Caki2 (cell line): Measurements from ENCODE around the gene LASP1. TPM values are rescaled to one million over a fixed set of nuclear protein-coding genes. Genes with fewer than 3 reads are reported as not detected.
"Not testable (repeated sequence)": the region's sequence is repeated elsewhere in the genome, so short reads cannot be mapped to it uniquely, and the experiment has no call there.

Source experiments
- DNase-seq: peaks from one replicate; pipeline ENCODE4 v3.0.0-alpha.2; 2015; ENCODE audit warnings: low read depth
- in situ Hi-C: cut with HindIII; loops from 2 replicates; pipeline ENCODE4 v1.10.0; 2016; ENCODE audit warnings: low sequenced_read_pairs, low pct_unique_long_range_greater_than_20kb, mixed read lengths
- total RNA-seq: library from RNA; depleted of rRNA; stranded (reverse); fragments of >200 nt; shearing (Covaris generic); gene quantifications from 2 replicates; pipeline ENCODE4 v1.2.3, GENCODE V29; 2014; ENCODE audit warnings: low replicate concordance

The LASP1 gene
- total RNA-seq, 1 experiment from 2014 or later, result 333 TPM

- in situ Hi-C loops, result no loop called here
- no peak for DNase-seq
These were observed 29.0 kb downstream of the LASP1 start for GRCh38 chr17:38898812-38899348.

- in situ Hi-C loops, result no loop called here
These were observed 29.6 kb downstream of the LASP1 start for GRCh38 chr17:38899421-38899820.

GRCh38 chr17:38900978-38901656 is 31.3 kb downstream of the LASP1 start:
- DNase-seq, result peak; percentile 99
- in situ Hi-C loops, result no loop called here

More at GRCh38 chr17:38899421-38899820, 29.6 kb downstream of the LASP1 start:
- DNase-seq, result no peak

GRCh38 chr17:38903404-38903803 is 33.5 kb downstream of the LASP1 start:
- no peak for DNase-seq
- in situ Hi-C loops, result no loop called here

- in situ Hi-C loops, result no loop called here
- no peak for DNase-seq
These were observed 35.0 kb downstream of the LASP1 start for GRCh38 chr17:38904892-38905291.

GRCh38 chr17:38905375-38905774 is 35.5 kb downstream of the LASP1 start:
- in situ Hi-C loops, result no loop called here
- DNase-seq, result peak; percentile 38

GRCh38 chr17:38906460-38907228 is 36.8 kb downstream of the LASP1 start:
- in situ Hi-C loops, result no loop called here
- DNase-seq, result no peak

GRCh38 chr17:38907930-38908675 is 38.2 kb downstream of the LASP1 start:
- no peak for DNase-seq
- in situ Hi-C loops, result no loop called here

GRCh38 chr17:38908676-38909181 is 38.9 kb downstream of the LASP1 start:
- in situ Hi-C loops, result no loop called here
- DNase-seq, result no peak

- in situ Hi-C loops, result no loop called here
- no peak for DNase-seq
These were observed 40.5 kb downstream of the LASP1 start for GRCh38 chr17:38910325-38910724.

- in situ Hi-C loops, result no loop called here
- DNase-seq, result no peak
These were observed 41.3 kb downstream of the LASP1 start for GRCh38 chr17:38911081-38911730.

- in situ Hi-C loops, DNase-seq: not testable (repeated sequence)
These were observed 41.8 kb downstream of the LASP1 start for GRCh38 chr17:38911731-38912081.

GRCh38 chr17:38912221-38912813 is 42.5 kb downstream of the LASP1 start:
- in situ Hi-C loops, result no loop called here
- no peak for DNase-seq

GRCh38 chr17:38914741-38915638 is 45.1 kb downstream of the LASP1 start:
- in situ Hi-C loops, result no loop called here
- DNase-seq, result no peak

- in situ Hi-C loops, result no loop called here
- DNase-seq, result no peak
These were observed 45.8 kb downstream of the LASP1 start for GRCh38 chr17:38915639-38915995.

GRCh38 chr17:38916771-38917170 is 46.9 kb downstream of the LASP1 start:
- in situ Hi-C loops, result no loop called here
- DNase-seq, result no peak

GRCh38 chr17:38917259-38917658 is 47.4 kb downstream of the LASP1 start:
- in situ Hi-C loops, result no loop called here
- no peak for DNase-seq
